K562 (cell line): Measurements from ENCODE around the gene ATXN7L2. TPM values are rescaled to one million over a fixed set of nuclear protein-coding genes. Genes with fewer than 3 reads are reported as not detected.
A peak's percentile ranks its signal among the peaks of the same experiment; 100 is the strongest.

Experiments used
- CREM ChIP-seq: IDR thresholded peaks from 2 replicates; pipeline ENCODE4 v1.6.1; 2014; ENCODE audit warnings: antibody characterized with exemption, low read depth
- CSDE1 ChIP-seq, 2 experiments: fragments of 450-650 bp; IDR thresholded peaks; 2 replicates each; pipeline ENCODE4 v1.6.1; 2016; ENCODE audit warnings: mild to moderate bottlenecking in 1 of 2
- HDAC6 ChIP-seq: IDR thresholded peaks from 2 replicates; pipeline ENCODE4 v1.6.1; 2012; ENCODE audit warnings: low read depth, mild to moderate bottlenecking, control low read depth, inconsistent platforms, low read length, moderate library complexity
- HDAC8 ChIP-seq: fragments of 450-650 bp; IDR thresholded peaks from 2 replicates; pipeline ENCODE4 v1.6.1; 2016; ENCODE audit warnings: mild to moderate bottlenecking, missing genetic modification characterization, moderate library complexity, missing compliant biosample characterization
- KDM1A ChIP-seq, 2 experiments: fragments of 450-650 bp; IDR thresholded peaks; 2 replicates each; pipeline ENCODE4 v1.6.1; 2016; ENCODE audit warnings: mild to moderate bottlenecking in 2 of 2
- NBN ChIP-seq: fragments of 450-650 bp; IDR thresholded peaks from 2 replicates; pipeline ENCODE4 v1.6.1; 2016; ENCODE audit warnings: low read depth, mild to moderate bottlenecking
- SAP30 ChIP-seq: fragments of 200-600 bp; sonication (generic); IDR thresholded peaks from 2 replicates; pipeline ENCODE4 v1.6.1; 2012; ENCODE audit warnings: borderline replicate concordance, low read depth, mild to moderate bottlenecking, moderate library complexity, low read length, control low read depth, inconsistent platforms; ENCODE audit not compliant: insufficient read depth, poor library complexity, severe bottlenecking
- SMARCA4 ChIP-seq: fragments of 450-650 bp; IDR thresholded peaks from 2 replicates; pipeline ENCODE4 v1.6.1; 2016
- ZNF146 ChIP-seq: IDR thresholded peaks from one replicate; pipeline ENCODE4 v1.6.1; 2018; ENCODE audit warnings: missing compliant biosample characterization; ENCODE audit not compliant: unreplicated experiment
- polyA plus RNA-seq, 8 experiments: library from polyadenylated mRNA; depleted of rRNA in 4 of 8; stranded (reverse) in 5 of 8; unstranded in 3 of 8; fragments of >200 nt; fragmentation: Nextera tagmentation in 2 of 8; fragmentation: Illumina TruSeq in 1 of 8; extraction: Ambion mirVana in 2 of 8; extraction: Trizol in 1 of 8; gene quantifications; 2 replicates each; pipeline versions ENCODE4 v1.2.1 to v1.2.3, GENCODE V29; 2011 to 2014; ENCODE audit warnings: inconsistent platforms in 1 of 8, missing spikeins in 1 of 8
- total RNA-seq, 7 experiments: library from RNA; depleted of rRNA in 6 of 7; stranded (reverse); fragments of >200 nt in 6 of 7; fragmentation: Illumina TruSeq in 2 of 7; extraction: Trizol in 2 of 7; gene quantifications; 2 replicates each; pipeline versions ENCODE4 v1.2.1 to v1.2.3, GENCODE V29; 2011 to 2021; ENCODE audit warnings: low replicate concordance in 1 of 7
- TF ChIP-seq, protein P1 (sequence below): fragments of 250-450 bp; sonication (Bioruptor Pico); IDR thresholded peaks from 2 replicates; pipeline ENCODE4 v1.5.0; 2020; ENCODE audit warnings: mild to moderate bottlenecking
- TF ChIP-seq, protein P2 (sequence below): fragments of 450-650 bp; IDR thresholded peaks from 2 replicates; pipeline ENCODE4 v1.6.1; 2016
- TF ChIP-seq, protein P3 (sequence below): fragments of 450-650 bp; IDR thresholded peaks from 2 replicates; pipeline ENCODE4 v1.7.1; 2018; ENCODE audit warnings: mild to moderate bottlenecking, low read depth; ENCODE audit not compliant: partially characterized antibody
- TF ChIP-seq, protein P4 (sequence below): IDR thresholded peaks from 2 replicates; pipeline ENCODE4 v1.6.1; 2011; ENCODE audit not compliant: insufficient read length; ENCODE audit errors: extremely low read depth
- TF ChIP-seq, protein P5 (sequence below): fragments of 450-650 bp; IDR thresholded peaks from 2 replicates; pipeline ENCODE4 v1.6.1; 2014; ENCODE audit warnings: low read depth, mild to moderate bottlenecking, moderate library complexity, borderline replicate concordance
- TF ChIP-seq, protein P6 (sequence below), 3 experiments: IDR thresholded peaks in 2 of 3; conservative IDR thresholded peaks in 1 of 3; 2 replicates each; pipeline ENCODE4 v1.5.1; 2011 to 2012; ENCODE audit warnings: low read length in 3 of 3, mild to moderate bottlenecking in 3 of 3, control low read depth in 2 of 3, improper control_type of control experiment in 1 of 3, inconsistent platforms in 1 of 3, low read depth in 1 of 3, mixed read lengths in 1 of 3, moderate library complexity in 1 of 3; ENCODE audit not compliant: insufficient read depth in 2 of 3

The ATXN7L2 gene
- total and polyA plus RNA-seq, 9 of the 15 experiments (the other 6 are each of a cell fraction or from before 2014, with no cell fraction given), result 0.21 to 10.4 (median 5.8) TPM

DNA sequence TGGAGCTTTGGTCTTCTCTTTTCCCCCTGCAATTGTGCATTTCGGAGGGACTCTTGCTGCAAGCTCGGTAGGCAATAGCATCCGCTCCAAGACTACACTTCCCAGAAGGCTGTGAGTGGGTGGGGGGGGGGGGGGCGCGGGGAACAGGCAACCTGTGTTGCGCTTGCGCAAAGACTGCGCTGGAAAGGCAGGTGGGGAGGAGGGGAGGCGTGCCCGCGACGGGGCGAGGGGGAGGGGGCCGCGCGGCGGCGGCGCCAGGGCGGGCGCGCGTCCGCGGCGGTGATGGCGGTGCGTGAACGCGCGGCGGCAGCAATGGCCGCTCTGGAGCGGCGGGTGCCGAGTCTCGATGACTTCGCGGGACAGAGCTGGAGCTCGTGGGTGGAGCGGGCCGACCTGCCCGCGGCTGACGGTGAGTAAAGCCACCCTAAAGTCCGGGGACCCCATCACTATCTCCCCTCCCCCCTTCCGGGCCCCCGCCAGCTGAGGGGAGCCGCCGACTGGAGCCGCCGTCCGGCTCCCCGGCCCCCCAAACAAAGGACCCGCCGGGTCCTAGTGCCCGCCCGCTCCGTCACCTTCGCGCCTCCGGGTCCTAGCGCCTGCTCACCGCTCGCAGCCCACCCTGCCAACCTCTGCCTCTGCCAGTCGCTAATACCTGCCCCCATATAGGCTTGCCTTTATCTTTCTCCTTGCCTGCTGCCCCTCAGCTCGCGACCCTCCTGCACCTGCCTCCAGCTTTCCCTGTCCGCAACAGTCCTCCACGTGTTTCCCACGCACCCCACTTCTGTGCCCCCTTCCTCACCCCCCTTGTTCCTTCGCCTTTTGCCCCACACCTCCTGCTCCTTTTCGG lies at the start of gene ATXN7L2 (continued):
- TF ChIP-seq SMARCA4 (peak; percentile 52; the same call in 1 of the 2 replicates), HDAC6 (no peak), HDAC8 (tag) (0 out of 2 replicates have a peak, but pooled peaks have one; percentile 31), NBN (peak; percentile 96), ZNF146 (CRISPR knock-in tag) (no peak), SAP30 (peak; percentile 37), CREM (peak; percentile 94), KDM1A (IDR thresholded peaks at IDR 0.05) (peak; percentile 53 to 75; a peak in 1 of 4 replicates), CSDE1 (IDR thresholded peaks at IDR 0.05) (no peak)
- TF ChIP-seq, protein P1, sequence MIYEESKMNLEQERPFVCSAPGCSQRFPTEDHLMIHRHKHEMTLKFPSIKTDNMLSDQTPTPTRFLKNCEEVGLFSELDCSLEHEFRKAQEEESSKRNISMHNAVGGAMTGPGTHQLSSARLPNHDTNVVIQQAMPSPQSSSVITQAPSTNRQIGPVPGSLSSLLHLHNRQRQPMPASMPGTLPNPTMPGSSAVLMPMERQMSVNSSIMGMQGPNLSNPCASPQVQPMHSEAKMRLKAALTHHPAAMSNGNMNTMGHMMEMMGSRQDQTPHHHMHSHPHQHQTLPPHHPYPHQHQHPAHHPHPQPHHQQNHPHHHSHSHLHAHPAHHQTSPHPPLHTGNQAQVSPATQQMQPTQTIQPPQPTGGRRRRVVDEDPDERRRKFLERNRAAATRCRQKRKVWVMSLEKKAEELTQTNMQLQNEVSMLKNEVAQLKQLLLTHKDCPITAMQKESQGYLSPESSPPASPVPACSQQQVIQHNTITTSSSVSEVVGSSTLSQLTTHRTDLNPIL (CRISPR knock-in tag), result no peak
- TF ChIP-seq, protein P2, sequence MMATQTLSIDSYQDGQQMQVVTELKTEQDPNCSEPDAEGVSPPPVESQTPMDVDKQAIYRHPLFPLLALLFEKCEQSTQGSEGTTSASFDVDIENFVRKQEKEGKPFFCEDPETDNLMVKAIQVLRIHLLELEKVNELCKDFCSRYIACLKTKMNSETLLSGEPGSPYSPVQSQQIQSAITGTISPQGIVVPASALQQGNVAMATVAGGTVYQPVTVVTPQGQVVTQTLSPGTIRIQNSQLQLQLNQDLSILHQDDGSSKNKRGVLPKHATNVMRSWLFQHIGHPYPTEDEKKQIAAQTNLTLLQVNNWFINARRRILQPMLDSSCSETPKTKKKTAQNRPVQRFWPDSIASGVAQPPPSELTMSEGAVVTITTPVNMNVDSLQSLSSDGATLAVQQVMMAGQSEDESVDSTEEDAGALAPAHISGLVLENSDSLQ, result peak; percentile 31; the same call in 1 of the 2 replicates
- TF ChIP-seq, protein P3, sequence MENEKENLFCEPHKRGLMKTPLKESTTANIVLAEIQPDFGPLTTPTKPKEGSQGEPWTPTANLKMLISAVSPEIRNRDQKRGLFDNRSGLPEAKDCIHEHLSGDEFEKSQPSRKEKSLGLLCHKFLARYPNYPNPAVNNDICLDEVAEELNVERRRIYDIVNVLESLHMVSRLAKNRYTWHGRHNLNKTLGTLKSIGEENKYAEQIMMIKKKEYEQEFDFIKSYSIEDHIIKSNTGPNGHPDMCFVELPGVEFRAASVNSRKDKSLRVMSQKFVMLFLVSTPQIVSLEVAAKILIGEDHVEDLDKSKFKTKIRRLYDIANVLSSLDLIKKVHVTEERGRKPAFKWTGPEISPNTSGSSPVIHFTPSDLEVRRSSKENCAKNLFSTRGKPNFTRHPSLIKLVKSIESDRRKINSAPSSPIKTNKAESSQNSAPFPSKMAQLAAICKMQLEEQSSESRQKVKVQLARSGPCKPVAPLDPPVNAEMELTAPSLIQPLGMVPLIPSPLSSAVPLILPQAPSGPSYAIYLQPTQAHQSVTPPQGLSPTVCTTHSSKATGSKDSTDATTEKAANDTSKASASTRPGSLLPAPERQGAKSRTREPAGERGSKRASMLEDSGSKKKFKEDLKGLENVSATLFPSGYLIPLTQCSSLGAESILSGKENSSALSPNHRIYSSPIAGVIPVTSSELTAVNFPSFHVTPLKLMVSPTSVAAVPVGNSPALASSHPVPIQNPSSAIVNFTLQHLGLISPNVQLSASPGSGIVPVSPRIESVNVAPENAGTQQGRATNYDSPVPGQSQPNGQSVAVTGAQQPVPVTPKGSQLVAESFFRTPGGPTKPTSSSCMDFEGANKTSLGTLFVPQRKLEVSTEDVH, result peak; percentile 86
- TF ChIP-seq, protein P4, sequence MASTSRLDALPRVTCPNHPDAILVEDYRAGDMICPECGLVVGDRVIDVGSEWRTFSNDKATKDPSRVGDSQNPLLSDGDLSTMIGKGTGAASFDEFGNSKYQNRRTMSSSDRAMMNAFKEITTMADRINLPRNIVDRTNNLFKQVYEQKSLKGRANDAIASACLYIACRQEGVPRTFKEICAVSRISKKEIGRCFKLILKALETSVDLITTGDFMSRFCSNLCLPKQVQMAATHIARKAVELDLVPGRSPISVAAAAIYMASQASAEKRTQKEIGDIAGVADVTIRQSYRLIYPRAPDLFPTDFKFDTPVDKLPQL, result no peak
- TF ChIP-seq, protein P5, sequence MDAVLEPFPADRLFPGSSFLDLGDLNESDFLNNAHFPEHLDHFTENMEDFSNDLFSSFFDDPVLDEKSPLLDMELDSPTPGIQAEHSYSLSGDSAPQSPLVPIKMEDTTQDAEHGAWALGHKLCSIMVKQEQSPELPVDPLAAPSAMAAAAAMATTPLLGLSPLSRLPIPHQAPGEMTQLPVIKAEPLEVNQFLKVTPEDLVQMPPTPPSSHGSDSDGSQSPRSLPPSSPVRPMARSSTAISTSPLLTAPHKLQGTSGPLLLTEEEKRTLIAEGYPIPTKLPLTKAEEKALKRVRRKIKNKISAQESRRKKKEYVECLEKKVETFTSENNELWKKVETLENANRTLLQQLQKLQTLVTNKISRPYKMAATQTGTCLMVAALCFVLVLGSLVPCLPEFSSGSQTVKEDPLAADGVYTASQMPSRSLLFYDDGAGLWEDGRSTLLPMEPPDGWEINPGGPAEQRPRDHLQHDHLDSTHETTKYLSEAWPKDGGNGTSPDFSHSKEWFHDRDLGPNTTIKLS, result 0 out of 2 replicates have a peak, but pooled peaks have one; percentile 36
- TF ChIP-seq, protein P6, sequence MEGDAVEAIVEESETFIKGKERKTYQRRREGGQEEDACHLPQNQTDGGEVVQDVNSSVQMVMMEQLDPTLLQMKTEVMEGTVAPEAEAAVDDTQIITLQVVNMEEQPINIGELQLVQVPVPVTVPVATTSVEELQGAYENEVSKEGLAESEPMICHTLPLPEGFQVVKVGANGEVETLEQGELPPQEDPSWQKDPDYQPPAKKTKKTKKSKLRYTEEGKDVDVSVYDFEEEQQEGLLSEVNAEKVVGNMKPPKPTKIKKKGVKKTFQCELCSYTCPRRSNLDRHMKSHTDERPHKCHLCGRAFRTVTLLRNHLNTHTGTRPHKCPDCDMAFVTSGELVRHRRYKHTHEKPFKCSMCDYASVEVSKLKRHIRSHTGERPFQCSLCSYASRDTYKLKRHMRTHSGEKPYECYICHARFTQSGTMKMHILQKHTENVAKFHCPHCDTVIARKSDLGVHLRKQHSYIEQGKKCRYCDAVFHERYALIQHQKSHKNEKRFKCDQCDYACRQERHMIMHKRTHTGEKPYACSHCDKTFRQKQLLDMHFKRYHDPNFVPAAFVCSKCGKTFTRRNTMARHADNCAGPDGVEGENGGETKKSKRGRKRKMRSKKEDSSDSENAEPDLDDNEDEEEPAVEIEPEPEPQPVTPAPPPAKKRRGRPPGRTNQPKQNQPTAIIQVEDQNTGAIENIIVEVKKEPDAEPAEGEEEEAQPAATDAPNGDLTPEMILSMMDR (IDR thresholded peaks at IDR 0.05 in 2 of 3, conservative IDR thresholded peaks at IDR 0.05 in 1 of 3; ENCODE audit: insufficient read depth in 2 of 3, low read depth in 1 of 3, low read length in 3 of 3), result no peak
